Caco-2 (cell line): ENCODE measurements around the gene SASH3. TPM values are rescaled to one million over a fixed set of nuclear protein-coding genes. Genes with fewer than 3 reads are reported as not detected.

ENCODE experiments used
- total RNA-seq: library from RNA; stranded (reverse); gene quantifications from 2 replicates; pipeline ENCODE4 v1.2.3, GENCODE V29; 2022

SASH3 gene
- total RNA-seq, 1 experiment from 2014 or later, result not detected

Other genes with a start within 250 kb of the SASH3 start
- gene OCRL, start 239.7 kb upstream of the SASH3 start, total RNA-seq, result 22.3 and 24.2 TPM in 2 replicates
- gene APLN, start 125.0 kb upstream of the SASH3 start, total RNA-seq, result 0.09 and 0.20 TPM in 2 replicates
- 0.32 TPM in 2 replicates for gene XPNPEP2, start 41.0 kb upstream of the SASH3 start, total RNA-seq
- 41.0 and 41.2 TPM in 2 replicates for gene ZDHHC9, start 63.9 kb downstream of the SASH3 start, total RNA-seq
- 24.5 and 24.6 TPM in 2 replicates for gene UTP14A, start 126.2 kb downstream of the SASH3 start, total RNA-seq
- 19.8 and 21.1 TPM in 2 replicates for gene BCORL1, start 202.7 kb downstream of the SASH3 start, total RNA-seq